K562 (cell line): ENCODE results near the gene MMP11. TPM values are rescaled to one million over a fixed set of nuclear protein-coding genes. Genes with fewer than 3 reads are reported as not detected.

ENCODE experiments used
- ATAC-seq: fragments of 200-7000 bp; cut with Tn5 transposase; 3 replicates; pipeline ENCODE4 v1.9.1; 2020; ENCODE audit warnings: moderate library complexity
- BruUV-seq: library from RNA; stranded (reverse); fragments of 400-500 nt; replicated peaks from 2 replicates; lab custom pipeline; 2021; lab: Mats Ljungman, UMichigan
- CTCF ChIA-PET: fragments of 300-600 bp; formaldehyde crosslinking; extraction: SDS; loops from one replicate; lab custom pipeline; 2021; ENCODE audit warnings: low intra/inter-chr PET ratio; lab: Yijun Ruan, JAX
- POLR2A ChIA-PET: fragments of 300-600, 350-650 bp; sonication (Branson Sonifier 250); formaldehyde crosslinking; extraction: SDS; loops from one replicate; lab custom pipeline; 2021; ENCODE audit warnings: antibody characterized with exemption, inconsistent platforms; lab: Yijun Ruan, JAX
- DNase-seq, 4 experiments: peaks; one replicate each; pipeline versions ENCODE4 v3.0.0 to v3.0.0-alpha.2; 2011 to 2018; ENCODE audit warnings: low spot score in 3 of 4, mixed read lengths in 3 of 4; ENCODE audit errors: extremely low read depth in 1 of 4
- FAIRE-seq: peaks from 2 replicates; lab custom pipeline; 2011; peaks lifted over from hg19 to GRCh38; lab: Jason Lieb, UNC
- H2AFZ ChIP-seq: 2 replicates; pipeline ENCODE4 v1.6.0; 2011; ENCODE audit warnings: low read depth, low read length, control low read depth, inconsistent platforms
- H3K27ac ChIP-seq: fragments of 200-600 bp; 3 replicates; pipeline ENCODE4 v1.8.0; 2011; ENCODE audit warnings: low read depth, mild to moderate bottlenecking, control low read depth, inconsistent platforms, low read length, moderate library complexity, mixed read lengths; ENCODE audit errors: extremely low read depth
- H3K27me3 ChIP-seq, 2 experiments: fragments of 300-600 bp in 1 of 2; 2 replicates in 1 of 2; 3 replicates in 1 of 2; pipeline versions ENCODE4 v1.6.0 to v1.8.0; 2011; ENCODE audit warnings: inconsistent platforms in 2 of 2, low read length in 2 of 2, mild to moderate bottlenecking in 1 of 2, mixed read lengths in 1 of 2, moderate library complexity in 1 of 2; ENCODE audit not compliant: control insufficient read depth in 2 of 2, insufficient read depth in 2 of 2
- H3K36me3 ChIP-seq: fragments of 300-600 bp; 3 replicates; pipeline ENCODE4 v1.8.0; 2011; ENCODE audit warnings: mild to moderate bottlenecking, low read length, inconsistent platforms; ENCODE audit not compliant: control insufficient read depth, insufficient read depth
- H3K4me1 ChIP-seq, 2 experiments: fragments of 200-600 bp in 1 of 2; replicated peaks in 1 of 2; 2 replicates in 1 of 2; 3 replicates in 1 of 2; pipeline versions ENCODE4 v1.5.1 to v1.8.0; 2011; ENCODE audit warnings: inconsistent platforms in 2 of 2, low read length in 2 of 2, mild to moderate bottlenecking in 1 of 2, mixed read lengths in 1 of 2, moderate library complexity in 1 of 2; ENCODE audit not compliant: control insufficient read depth in 2 of 2, insufficient read depth in 2 of 2
- H3K4me2 ChIP-seq: 2 replicates; pipeline ENCODE4 v1.6.1; 2011; ENCODE audit warnings: low read length, control low read depth, inconsistent platforms, mixed read lengths; ENCODE audit not compliant: insufficient read depth
- H3K4me3 ChIP-seq: fragments of 200-600 bp; sonication (generic), shearing (Covaris generic); 2 replicates; pipeline ENCODE4 v1.5.1; 2016; ENCODE audit warnings: control low read depth, inconsistent platforms
- H3K79me2 ChIP-seq: fragments of 200-600 bp; 3 replicates; pipeline ENCODE4 v1.8.0; 2011; ENCODE audit warnings: low read length, inconsistent platforms; ENCODE audit not compliant: control insufficient read depth, insufficient read depth
- H3K9ac ChIP-seq, 2 experiments: 2 replicates each; pipeline versions ENCODE4 v1.6.0 to v1.6.1; 2011; ENCODE audit warnings: low read depth in 2 of 2, low read length in 2 of 2, control low read depth in 1 of 2, inconsistent platforms in 1 of 2, mild to moderate bottlenecking in 1 of 2, mixed read lengths in 1 of 2; ENCODE audit not compliant: insufficient read depth in 1 of 2
- H3K9me1 ChIP-seq: one replicate; pipeline ENCODE4 v1.6.0; 2011; ENCODE audit warnings: inconsistent platforms, mild to moderate bottlenecking, low read length, moderate library complexity; ENCODE audit not compliant: control insufficient read depth, insufficient read depth
- H3K9me3 ChIP-seq: replicated peaks from 2 replicates; pipeline ENCODE4 v1.5.1; 2011; ENCODE audit warnings: low read depth, low read length, inconsistent platforms; ENCODE audit not compliant: control insufficient read depth, insufficient read depth
- H4K20me1 ChIP-seq: replicated peaks from 2 replicates; pipeline ENCODE4 v1.6.1; 2011; ENCODE audit warnings: low read length, inconsistent platforms, mixed read lengths; ENCODE audit not compliant: control insufficient read depth, insufficient read depth
- FOXJ2 ChIP-seq: fragments of 200-800 bp; sonication (Bioruptor generic); IDR thresholded peaks from 2 replicates; pipeline ENCODE4 v1.6.1; 2016; ENCODE audit warnings: missing genetic modification characterization, missing compliant biosample characterization
- SP1 ChIP-seq: sonication (generic); formaldehyde crosslinking; IDR thresholded peaks from 2 replicates; pipeline ENCODE4 v1.8.1; 2022; ENCODE audit warnings: mild to moderate bottlenecking, missing genetic modification reagents
- WGBS: fragments of 100-300 bp; shearing (Covaris generic); methylation state at CpG from one replicate; pipeline ENCODE4 v1.1.6; 2016; ENCODE audit warnings: low coverage, mixed read lengths; ENCODE audit not compliant: insufficient coverage; ENCODE audit errors: missing lambda C conversion rate; 5-methylcytosine and 5-hydroxymethylcytosine counted together
- in situ Hi-C: fragments of 300-500 bp; cut with MboI; formaldehyde crosslinking; loops from 4 replicates; pipeline ENCODE4 v1.15.0; 2018; ENCODE audit warnings: inconsistent platforms, mixed read lengths
- intact Hi-C: fragments of 100-400 bp; cut with micrococcal nuclease; formaldehyde crosslinking; loops from 2 replicates; pipeline ENCODE4 v1.14.2; 2022
- polyA plus RNA-seq, 8 experiments: library from polyadenylated mRNA; depleted of rRNA in 4 of 8; stranded (reverse) in 5 of 8; unstranded in 3 of 8; fragments of >200 nt; fragmentation: Nextera tagmentation in 2 of 8; fragmentation: Illumina TruSeq in 1 of 8; extraction: Ambion mirVana in 2 of 8; extraction: Trizol in 1 of 8; gene quantifications; 2 replicates each; pipeline versions ENCODE4 v1.2.1 to v1.2.3, GENCODE V29; 2011 to 2014; ENCODE audit warnings: inconsistent platforms in 1 of 8, missing spikeins in 1 of 8
- total RNA-seq, 7 experiments: library from RNA; depleted of rRNA in 6 of 7; stranded (reverse); fragments of >200 nt in 6 of 7; fragmentation: Illumina TruSeq in 2 of 7; extraction: Trizol in 2 of 7; gene quantifications; 2 replicates each; pipeline versions ENCODE4 v1.2.1 to v1.2.3, GENCODE V29; 2011 to 2021; ENCODE audit warnings: low replicate concordance in 1 of 7

Gene MMP11
- total and polyA plus RNA-seq, 9 of the 15 experiments (the other 6 are each of a cell fraction or from before 2014, with no cell fraction given): 0.14 to 1.8 (median 1.1) TPM; not detected in 2

DNA sequence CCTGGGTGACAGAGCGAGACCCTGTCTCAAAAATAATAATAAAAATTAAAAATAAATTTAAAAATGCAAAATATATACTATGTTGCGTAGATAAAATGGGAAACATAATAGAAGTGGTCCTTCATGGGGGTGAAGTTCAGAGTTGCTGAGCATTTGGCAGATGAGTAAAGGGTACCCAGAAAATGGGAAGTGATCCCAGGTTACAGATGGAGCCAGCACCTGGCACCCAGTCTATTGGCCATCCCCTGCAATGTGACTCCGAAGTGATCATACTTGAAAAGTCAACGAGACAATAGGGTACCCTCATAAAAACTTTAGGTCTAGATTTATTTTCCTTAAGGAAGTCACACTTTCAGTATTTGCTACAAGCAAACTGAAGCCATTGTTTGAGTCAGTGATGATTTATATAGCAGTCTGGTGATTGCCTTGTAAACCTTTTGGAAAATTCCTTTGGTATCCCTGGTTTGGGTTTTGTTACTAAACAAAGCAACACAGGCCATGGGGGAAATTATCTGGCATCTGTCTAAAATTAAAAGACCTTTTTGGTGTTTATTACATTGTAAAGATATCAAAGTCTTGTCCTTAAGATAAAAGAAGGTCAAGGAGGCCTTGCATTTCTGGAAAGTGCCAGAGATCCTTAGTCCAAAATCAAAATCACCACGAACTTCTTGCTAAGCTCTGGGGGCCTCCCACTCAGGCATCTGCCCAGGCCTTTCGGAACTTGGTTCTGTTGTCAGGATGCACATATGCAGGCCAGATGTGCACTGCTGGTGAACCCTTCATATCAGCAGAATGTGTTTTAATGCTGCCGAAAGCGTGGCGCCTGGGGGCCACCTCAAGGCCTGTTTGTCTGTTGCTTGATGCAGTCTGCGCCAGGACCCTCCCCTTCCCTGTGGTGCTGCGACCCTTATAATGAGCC lies 18.4 kb downstream of the MMP11 start:
- Histone ChIP-seq H3K9ac (no peak overlapping the region), H3K79me2 (peaks cover 44% of the 10 kb centered on the region), H3K4me1 (peaks cover 12 to 15% of the 10 kb centered on the region in 2 experiments; a peak in 3 of 5 replicates), H3K4me2 (no peak overlapping the region), H3K9me3 (no peaks in the 10 kb centered on the region), H4K20me1 (peaks cover 10% of the 10 kb centered on the region), H3K9me1 (no peaks in the 10 kb centered on the region), H2AFZ (no peak overlapping the region), H3K27ac (no peak overlapping the region), H3K27me3 (no peaks in the 10 kb centered on the region), H3K4me3 (no peak overlapping the region), H3K36me3 (peaks cover 51% of the 10 kb centered on the region)
- ChIA-PET CTCF (no interaction called here), POLR2A (no interaction called here)
- ATAC-seq (no peak), DNase-seq (no peak), FAIRE-seq (no peak)
- 77% methylated on average over 10 of the region's 11 CpGs for WGBS
- TF ChIP-seq FOXJ2 (tag) (no peak), SP1 (CRISPR knock-in tag) (no peak)
- no TSS peak for BruUV-seq
- intact Hi-C loops (no loop called here), in situ Hi-C loops (no loop called here)
